Stimulated activated naive CD8-positive, alpha-beta T cell treated with anti-CD3 and anti-CD28 coated beads, Interleukin-15, Interleukin-2, amounts not matched to agents 100 U/mL and 50 U/mL, for 24 hours (primary cell): ENCODE data around the gene CFAP61.

Source experiments
- ATAC-seq: fragments of 150-1000 bp; cut with Tn5 transposase; one replicate; pipeline ENCODE4 v1.10.0; 2021
- DNase-seq: peaks from one replicate; pipeline ENCODE4 v3.0.0; 2021

The CFAP61 gene

DNA sequence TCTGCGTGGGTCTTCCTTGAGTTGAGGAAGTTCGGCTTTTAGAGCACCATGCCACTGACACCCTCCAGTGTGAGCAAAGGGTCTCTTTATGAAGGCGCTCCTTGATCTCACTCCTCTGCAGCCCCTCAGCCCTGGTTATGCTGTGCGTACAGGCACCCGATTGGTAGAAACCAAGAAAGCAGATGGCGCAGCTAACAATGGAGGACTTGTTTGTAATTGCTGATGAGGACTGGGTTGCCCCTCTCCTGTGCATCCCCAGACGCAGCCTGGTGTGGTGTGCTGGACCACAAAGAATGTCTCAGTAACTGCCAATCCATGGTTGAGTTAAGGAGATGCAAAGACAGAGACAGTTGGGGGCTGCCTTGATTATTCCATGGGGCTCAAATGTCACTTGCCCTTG is 345.8 kb downstream of the CFAP61 start:
- DNase-seq (no peak), ATAC-seq (no peak)

DNA sequence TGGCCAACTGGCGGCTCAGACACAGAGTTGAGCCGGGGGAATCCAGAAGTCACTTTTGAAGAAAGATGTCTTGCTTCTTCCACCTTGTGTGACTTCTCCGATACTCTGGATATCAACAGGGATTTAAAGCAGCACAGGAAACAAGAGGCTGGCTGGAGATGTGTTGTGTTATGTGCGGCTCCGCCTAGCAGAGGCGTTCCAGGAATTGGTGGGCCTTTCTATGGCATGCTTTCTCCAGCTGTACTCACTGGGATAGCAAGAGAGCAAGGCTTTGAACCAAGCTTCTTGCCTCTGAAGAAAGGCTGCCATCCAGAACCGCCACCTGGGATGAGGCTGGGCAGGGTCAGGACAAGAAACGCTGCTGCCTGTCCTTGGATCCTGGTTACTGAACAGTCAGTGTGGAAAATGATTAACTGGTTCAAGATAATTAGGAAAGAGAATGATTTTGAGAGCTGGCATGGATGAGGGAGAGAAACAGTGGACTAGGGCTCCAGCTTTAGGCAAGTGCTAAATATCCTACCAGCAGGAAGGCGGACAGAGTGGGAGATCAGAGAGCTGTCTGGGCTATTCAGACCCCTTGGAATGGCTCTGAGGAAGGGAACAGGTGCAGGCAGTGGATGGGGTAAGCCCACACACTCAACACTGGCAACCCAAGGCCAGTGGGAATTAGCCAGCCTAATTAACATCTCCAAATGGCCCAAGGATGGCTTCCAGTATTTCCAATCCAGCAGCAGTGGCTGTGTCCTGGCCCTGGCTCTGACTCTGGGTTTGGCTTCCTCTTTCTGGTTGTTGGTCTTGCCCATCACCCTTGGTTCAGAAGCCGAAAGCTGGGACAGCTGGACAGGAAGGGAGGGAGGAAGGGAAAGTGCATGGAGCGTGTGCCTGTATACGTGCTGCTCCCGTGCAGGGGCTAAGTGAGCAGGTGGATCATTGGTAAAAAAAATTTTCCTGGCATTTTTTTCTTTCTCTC is 347.5 kb downstream of the CFAP61 start:
- no peak for DNase-seq
- no peak for ATAC-seq

DNA sequence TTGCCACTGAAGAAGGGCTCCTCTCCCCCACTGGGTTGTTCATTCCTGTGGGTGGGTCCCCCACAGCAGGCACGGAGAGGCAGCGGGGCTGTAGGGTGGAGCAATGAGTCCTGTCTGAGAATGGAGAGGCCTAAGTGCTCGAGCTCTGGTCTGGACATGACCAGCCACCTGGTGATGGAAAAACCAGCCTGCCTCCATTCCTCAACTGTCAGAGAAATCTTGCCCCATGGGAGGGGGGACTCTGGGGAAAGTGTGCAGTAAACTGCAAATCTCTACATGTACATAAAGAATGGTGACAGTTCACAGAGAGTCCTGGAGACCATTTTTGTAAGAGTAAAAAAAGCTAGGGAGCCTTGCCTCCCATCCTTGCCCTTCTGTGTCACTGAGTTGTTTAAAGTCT is 349.7 kb downstream of the CFAP61 start:
- DNase-seq (no peak), ATAC-seq (no peak)

DNA sequence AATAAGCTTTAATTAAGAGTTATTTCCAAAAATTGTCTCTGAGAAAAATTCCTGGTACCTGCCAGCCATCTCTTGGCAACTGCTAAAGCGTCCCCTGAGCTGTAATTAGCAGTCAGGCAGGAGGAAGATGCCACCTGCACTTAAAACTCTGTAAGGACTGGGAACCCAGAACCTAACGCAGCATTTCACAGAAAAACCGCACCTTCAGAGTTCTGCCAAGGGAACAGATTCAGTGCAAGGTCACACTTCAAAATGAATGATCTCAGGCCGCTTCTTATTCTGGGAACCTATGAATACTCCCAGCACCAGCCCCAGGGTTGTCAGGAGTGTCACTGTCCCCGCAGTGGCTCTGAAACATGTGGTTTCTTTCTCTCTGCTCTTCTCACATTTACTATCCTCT is 352.3 kb downstream of the CFAP61 start:
- DNase-seq (no peak), ATAC-seq (no peak)

DNA sequence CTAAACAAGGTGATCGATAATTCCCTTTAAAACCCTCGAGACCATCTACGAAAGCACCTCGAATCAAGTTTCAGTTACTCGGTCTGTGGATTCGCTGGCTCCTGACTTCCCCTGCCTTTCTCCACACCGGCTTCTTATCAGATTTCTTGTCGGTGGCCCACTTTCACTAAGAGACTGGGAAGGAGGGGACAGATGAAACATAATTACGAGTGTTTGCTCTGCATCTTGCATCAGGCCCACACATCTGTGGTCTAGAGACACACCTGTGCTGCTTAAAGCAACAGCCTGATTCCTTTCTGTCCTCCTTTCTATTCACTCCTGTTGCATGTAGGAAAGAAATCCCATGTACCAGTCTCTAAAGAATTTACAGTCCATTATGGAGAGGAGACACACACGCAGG is 353.3 kb downstream of the CFAP61 start:
- no peak for DNase-seq
- ATAC-seq, result no peak

DNA sequence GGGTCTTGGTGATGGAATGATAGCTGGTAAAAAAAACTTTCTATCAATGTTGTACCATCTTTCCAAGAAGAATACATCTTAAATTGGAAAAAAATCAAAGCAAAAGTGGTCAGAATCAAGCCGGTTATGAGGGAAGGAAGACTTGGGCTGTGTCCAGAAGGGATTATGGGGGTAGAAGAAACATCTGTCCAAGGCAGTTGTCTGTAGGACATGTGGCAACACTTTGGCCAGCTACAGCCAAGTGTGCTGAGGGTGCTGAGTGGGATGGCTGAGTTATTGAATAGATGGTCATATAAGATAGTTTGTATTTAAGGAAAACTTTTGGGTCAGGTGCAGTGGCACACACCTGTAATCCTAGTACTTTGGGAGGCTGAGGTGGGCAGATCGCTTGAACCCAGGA is 354.0 kb downstream of the CFAP61 start:
- DNase-seq, result no peak
- ATAC-seq, result no peak

DNA sequence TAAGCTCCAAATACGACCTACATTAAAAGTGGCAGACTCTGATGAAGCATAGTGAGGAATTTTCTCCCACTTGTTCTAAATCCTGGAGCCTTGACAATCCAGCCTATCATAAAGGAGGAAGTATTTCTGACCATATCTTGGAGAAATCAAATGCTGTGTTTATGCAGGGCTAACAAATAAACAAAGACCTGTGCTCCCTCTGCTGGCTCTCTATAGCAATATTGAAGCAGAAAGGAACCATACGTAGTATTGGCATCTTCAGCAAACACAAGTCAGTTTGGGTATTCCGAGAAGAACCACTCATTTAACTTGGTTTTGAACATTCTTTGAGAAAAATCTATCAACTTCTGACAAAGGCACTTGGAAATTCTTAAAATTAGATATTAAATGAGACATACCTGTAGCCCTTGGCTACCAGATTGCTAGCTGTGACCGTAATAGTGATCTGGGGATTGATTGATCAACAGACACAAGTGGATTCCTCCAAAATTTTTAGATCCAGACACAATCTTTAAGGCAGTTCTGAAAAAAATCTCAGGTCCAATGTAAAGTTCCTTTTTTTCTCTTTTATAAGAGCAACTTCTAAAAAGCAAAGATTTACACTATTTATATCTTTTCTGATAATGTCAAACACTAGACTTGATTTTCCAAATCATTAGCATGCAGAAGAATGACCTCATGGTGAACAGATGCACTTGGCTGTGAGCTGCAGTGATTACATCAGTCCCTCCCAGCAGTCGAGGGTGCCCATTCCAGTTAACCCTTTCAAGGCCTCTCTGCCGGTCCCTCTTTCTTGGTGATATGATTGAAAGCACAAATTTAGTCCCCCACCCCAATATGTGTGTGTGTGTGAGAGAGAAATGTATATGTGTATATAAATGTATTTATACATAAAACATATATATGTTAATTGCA is 355.8 kb downstream of the CFAP61 start:
- no peak for DNase-seq
- ATAC-seq, result no peak

DNA sequence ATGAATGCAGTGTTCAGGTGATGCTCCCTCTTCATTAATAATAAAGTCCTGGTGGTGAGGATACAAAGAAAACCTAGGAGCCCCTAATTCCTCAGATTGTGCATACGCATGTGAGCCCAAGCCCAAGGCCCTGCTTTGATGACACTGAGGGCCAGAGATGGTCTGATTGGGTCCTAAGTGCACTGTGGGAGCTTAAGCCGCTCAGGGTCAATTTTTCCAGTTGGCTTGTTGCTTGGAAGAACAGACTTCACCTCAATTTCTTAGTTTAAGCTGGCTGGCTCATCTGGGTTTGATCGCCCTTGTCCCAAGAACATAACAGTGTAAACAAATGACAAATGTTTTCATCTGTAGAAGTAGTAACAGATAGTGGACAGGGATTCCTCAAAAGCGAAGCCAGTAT is 357.0 kb downstream of the CFAP61 start:
- DNase-seq (no peak), ATAC-seq (no peak)
